ENCODE results near the gene CELF2. TPM values are rescaled to one million over a fixed set of nuclear protein-coding genes. Genes with fewer than 3 reads are reported as not detected.

CELF2 gene
- total RNA-seq, 1 experiment from 2014 or later: 0.07 TPM

DNA sequence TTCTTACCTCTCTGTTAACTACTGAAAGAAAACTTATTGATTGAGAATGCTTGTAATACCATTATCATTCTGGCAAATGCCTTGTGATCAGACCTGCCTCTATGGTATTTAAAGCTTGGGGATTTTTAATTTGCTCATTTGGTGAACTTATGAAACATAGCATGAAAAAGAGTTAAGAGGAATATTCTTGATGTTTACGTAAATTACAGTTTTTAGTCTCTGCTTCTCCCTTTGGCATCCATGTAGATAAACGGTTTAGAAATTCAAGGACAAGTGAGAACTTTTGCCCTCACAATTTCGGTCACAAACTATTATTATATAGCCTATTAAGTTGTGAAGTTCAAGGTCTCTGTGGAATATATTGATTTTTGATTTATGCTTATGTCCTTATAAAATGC is 11.2 kb upstream of the CELF2 start:
- no TSS peak for BruUV-seq (replicated peaks)
- H3K9me3 Mint-ChIP-seq (ENCODE audit: unreplicated experiment): no peaks in the 10 kb centered on the region
- no peaks in the 10 kb centered on the region for H3K36me3 Mint-ChIP-seq (ENCODE audit: insufficient read depth, unreplicated experiment)
- H3K4me1 Mint-ChIP-seq (ENCODE audit: insufficient read depth, unreplicated experiment): no peaks in the 10 kb centered on the region
- TF ChIP-seq, protein P1, sequence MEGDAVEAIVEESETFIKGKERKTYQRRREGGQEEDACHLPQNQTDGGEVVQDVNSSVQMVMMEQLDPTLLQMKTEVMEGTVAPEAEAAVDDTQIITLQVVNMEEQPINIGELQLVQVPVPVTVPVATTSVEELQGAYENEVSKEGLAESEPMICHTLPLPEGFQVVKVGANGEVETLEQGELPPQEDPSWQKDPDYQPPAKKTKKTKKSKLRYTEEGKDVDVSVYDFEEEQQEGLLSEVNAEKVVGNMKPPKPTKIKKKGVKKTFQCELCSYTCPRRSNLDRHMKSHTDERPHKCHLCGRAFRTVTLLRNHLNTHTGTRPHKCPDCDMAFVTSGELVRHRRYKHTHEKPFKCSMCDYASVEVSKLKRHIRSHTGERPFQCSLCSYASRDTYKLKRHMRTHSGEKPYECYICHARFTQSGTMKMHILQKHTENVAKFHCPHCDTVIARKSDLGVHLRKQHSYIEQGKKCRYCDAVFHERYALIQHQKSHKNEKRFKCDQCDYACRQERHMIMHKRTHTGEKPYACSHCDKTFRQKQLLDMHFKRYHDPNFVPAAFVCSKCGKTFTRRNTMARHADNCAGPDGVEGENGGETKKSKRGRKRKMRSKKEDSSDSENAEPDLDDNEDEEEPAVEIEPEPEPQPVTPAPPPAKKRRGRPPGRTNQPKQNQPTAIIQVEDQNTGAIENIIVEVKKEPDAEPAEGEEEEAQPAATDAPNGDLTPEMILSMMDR (IDR thresholded peaks at IDR 0.05; ENCODE audit: unreplicated experiment): no peak
- ChIA-PET POLR2A (no interaction called here), CTCF (no interaction called here)
- DNase-seq (ENCODE audit: unreplicated experiment): no peak
- intact Hi-C loops (cut with micrococcal nuclease): no loop called here
- H3K27ac Mint-ChIP-seq (ENCODE audit: low read depth, unreplicated experiment): no peak overlapping the region
- peaks cover 17% of the 10 kb centered on the region for H3K27me3 Mint-ChIP-seq (ENCODE audit: insufficient read depth, unreplicated experiment)
- H3K4me3 Mint-ChIP-seq (ENCODE audit: unreplicated experiment): no peak overlapping the region

DNA sequence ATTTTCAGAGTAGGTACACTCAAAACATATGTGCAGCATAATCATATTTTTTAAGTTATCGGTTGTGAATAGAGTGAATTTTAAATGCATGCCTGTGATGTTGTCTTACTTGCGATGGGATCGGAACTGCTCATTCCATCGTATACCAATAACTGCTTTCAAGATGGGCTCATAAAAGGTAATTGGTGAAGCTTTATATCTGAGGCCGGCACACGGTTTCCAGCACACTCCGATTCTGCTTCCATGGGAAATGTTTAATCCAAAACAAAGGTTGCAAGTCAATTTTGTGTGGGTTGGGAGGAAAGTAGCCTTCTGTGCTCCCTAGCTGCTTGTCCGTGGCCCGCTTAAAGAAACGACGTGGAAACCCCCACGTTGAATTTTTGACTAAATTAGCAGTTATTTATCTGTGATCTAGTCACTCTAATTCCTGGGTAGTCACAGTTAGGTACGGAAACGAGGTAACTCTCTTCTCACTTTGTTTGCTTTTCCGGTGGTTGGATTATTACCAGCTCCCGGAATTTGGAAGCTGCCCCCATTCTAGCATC is 10.1 kb upstream of the CELF2 start:
- Mint-ChIP-seq H3K27ac (ENCODE audit: low read depth, unreplicated experiment) (no peak overlapping the region), H3K27me3 (ENCODE audit: insufficient read depth, unreplicated experiment) (peaks cover 17% of the 10 kb centered on the region), H3K4me3 (ENCODE audit: unreplicated experiment) (no peak overlapping the region), H3K4me1 (ENCODE audit: insufficient read depth, unreplicated experiment) (no peaks in the 10 kb centered on the region), H3K36me3 (ENCODE audit: insufficient read depth, unreplicated experiment) (no peaks in the 10 kb centered on the region), H3K9me3 (ENCODE audit: unreplicated experiment) (no peaks in the 10 kb centered on the region)
- TF ChIP-seq, protein P1 (IDR thresholded peaks at IDR 0.05; ENCODE audit: unreplicated experiment): no peak
- ChIA-PET CTCF (interaction anchor here (0.7 kb wide), 1 partner anchor 766 kb away, joined by 3 read pairs; no protein-coding TSS in a partner anchor), POLR2A (no interaction called here)
- no TSS peak for BruUV-seq (replicated peaks)
- no peak for DNase-seq (ENCODE audit: unreplicated experiment)
- intact Hi-C loops (cut with micrococcal nuclease): no loop called here

DNA sequence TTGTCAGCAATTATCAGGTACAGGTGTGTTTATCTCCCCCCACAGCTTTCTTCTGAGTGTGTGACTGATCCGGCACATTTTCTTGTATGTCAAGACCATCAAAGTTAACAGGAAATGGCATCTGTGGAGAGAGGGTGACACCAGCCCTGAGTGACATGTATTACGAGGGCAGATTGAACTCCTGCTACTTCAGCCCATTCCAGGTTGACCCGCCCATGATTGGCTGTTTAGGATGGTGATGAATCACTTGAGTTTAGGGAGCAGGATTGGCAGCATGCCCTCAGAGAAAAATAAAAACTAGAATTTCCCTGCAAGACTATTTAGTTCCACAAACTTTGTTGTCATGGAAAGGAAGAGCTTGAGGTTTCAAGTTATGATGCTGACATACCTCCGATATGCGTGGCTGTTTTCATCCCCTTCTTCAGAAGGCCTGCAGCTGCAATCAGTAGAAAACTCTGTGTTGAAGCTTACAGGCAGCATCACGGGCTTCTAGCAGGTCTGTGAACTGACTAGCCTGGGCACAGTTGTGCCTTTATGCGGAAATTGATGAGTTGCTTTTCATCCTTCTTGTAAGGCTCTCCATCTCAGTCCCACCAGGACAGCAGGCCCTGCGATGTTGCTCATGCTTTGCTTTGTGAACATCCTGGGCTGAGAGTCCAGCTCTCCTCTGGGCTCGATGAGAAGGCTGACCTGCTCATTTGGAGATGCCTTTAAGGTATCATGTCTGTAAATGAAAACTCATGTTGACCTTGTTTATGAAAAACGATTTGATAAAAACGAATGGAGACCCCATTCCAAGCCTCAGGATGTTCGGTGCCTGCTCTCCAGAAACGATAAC is 8.0 kb upstream of the CELF2 start:
- ChIA-PET CTCF (interaction anchor here (0.6 kb wide), 1 partner anchor 1668 kb away, joined by 3 read pairs; no protein-coding TSS in a partner anchor), POLR2A (no interaction called here)
- Mint-ChIP-seq H3K9me3 (ENCODE audit: unreplicated experiment) (no peaks in the 10 kb centered on the region), H3K27ac (ENCODE audit: low read depth, unreplicated experiment) (no peak overlapping the region), H3K4me1 (ENCODE audit: insufficient read depth, unreplicated experiment) (no peaks in the 10 kb centered on the region), H3K27me3 (ENCODE audit: insufficient read depth, unreplicated experiment) (peaks cover 15% of the 10 kb centered on the region), H3K36me3 (ENCODE audit: insufficient read depth, unreplicated experiment) (no peaks in the 10 kb centered on the region), H3K4me3 (ENCODE audit: unreplicated experiment) (no peak overlapping the region)
- intact Hi-C loops (cut with micrococcal nuclease): no loop called here
- BruUV-seq (replicated peaks): no TSS peak
- TF ChIP-seq, protein P1 (IDR thresholded peaks at IDR 0.05; ENCODE audit: unreplicated experiment): no peak
- peak; percentile 40 for DNase-seq (ENCODE audit: unreplicated experiment)

DNA sequence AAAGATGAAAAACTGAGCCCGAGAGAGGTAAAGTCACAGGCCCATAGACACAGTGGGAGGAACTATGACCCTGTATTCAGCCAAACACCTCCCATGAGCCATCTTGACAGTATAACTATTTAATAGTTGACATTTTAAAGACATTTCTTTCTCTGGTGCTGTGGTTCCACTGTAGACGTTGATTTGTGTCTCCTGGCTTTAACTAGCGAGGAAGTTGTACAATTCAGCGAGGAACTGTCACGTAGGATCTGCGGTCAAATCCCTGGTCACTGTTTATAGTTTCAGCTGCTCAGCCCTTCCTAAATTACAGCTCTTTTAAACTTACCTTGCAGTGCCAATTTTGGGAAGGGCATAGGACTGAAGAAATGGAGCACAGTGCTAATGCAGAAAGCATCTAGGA is 7.1 kb upstream of the CELF2 start:
- TF ChIP-seq, protein P1 (IDR thresholded peaks at IDR 0.05; ENCODE audit: unreplicated experiment): no peak
- intact Hi-C loops (cut with micrococcal nuclease): no loop called here
- Mint-ChIP-seq H3K27ac (ENCODE audit: low read depth, unreplicated experiment) (no peak overlapping the region), H3K36me3 (ENCODE audit: insufficient read depth, unreplicated experiment) (no peaks in the 10 kb centered on the region), H3K27me3 (ENCODE audit: insufficient read depth, unreplicated experiment) (peaks cover 6% of the 10 kb centered on the region), H3K9me3 (ENCODE audit: unreplicated experiment) (no peaks in the 10 kb centered on the region), H3K4me1 (ENCODE audit: insufficient read depth, unreplicated experiment) (no peaks in the 10 kb centered on the region), H3K4me3 (ENCODE audit: unreplicated experiment) (no peak overlapping the region)
- BruUV-seq (replicated peaks): no TSS peak
- ChIA-PET CTCF (interaction anchor here (0.5 kb wide), 1 partner anchor 42 kb away, joined by 3 read pairs; no protein-coding TSS in a partner anchor), POLR2A (no interaction called here)
- no peak for DNase-seq (ENCODE audit: unreplicated experiment)

Data from MCF 10A (cell line).